Dermis lymphatic vessel endothelial cell (primary cell): ENCODE data around the gene ENO4. TPM values are rescaled to one million over a fixed set of nuclear protein-coding genes. Genes with fewer than 3 reads are reported as not detected.

Experiments
- total RNA-seq: library from RNA; depleted of rRNA; stranded (reverse); fragments of >200 nt; gene quantifications from 2 replicates; pipeline ENCODE4 v1.2.1, GENCODE V29; 2014

Gene ENO4, protein sequence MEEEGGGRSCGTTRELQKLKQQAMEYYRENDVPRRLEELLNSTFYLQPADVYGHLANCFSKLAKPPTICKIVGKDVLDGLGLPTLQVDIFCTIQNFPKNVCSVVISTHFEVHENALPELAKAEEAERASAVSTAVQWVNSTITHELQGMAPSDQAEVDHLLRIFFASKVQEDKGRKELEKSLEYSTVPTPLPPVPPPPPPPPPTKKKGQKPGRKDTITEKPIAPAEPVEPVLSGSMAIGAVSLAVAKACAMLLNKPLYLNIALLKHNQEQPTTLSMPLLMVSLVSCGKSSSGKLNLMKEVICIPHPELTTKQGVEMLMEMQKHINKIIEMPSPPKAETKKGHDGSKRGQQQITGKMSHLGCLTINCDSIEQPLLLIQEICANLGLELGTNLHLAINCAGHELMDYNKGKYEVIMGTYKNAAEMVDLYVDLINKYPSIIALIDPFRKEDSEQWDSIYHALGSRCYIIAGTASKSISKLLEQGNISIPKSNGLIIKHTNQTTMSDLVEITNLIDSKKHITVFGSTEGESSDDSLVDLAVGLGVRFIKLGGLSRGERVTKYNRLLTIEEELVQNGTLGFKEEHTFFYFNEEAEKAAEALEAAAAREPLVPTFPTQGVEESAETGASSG
- total RNA-seq = under 0.01 TPM in 1 of 2 replicates, not detected in the other

DNA sequence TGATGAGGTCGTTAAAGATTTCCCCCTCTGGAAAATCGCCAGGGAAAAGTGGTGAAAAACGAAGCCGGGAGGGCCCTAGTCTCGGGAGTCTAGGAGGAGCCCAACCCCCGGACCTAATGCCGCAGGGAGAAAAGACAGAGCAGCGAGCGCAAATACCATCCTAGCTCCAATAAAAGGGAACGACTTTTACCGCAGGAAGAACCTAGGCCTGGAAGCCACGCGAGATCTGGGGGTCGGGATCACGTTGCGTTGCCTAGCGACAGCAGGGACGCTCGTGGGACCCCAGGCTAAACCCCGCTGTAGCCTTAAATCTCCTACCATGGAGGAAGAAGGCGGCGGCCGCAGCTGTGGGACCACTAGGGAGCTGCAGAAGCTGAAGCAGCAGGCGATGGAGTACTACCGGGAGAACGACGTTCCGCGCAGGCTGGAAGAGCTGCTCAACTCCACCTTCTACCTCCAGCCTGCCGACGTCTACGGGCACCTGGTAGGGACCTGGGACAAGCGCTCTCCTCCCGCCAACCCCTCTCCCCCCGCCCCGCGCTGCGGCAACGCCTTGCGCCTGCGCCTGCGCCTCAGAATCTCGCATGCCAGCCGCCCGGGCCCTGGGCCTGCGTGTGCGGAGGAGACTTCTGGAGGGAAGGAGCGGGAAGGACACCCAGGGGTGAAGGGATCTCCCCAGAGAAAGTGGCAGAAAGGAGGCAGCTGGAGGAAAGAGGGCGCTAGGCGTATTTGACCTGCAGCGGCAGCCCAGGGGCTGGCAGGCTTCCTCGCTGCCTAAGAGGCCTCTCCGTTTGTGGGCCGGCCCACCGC lies at the start of gene ENO4:
Gene ENO4, plus strand, starts transcription at position 252 of the 810 bp plus-strand sequence. Its CDS starts 68 bp downstream, at position 320.

Other genes starting within 250 kb of the ENO4 start
- gene PNLIPRP2, start 228.5 kb upstream of the ENO4 start, total RNA-seq = not detected in 2 replicates
- 0.52 and 1.3 TPM in 2 replicates for gene HSPA12A, start 106.9 kb upstream of the ENO4 start, total RNA-seq
- 0.65 and 2.1 TPM in 2 replicates for gene SHTN1, start 155.7 kb downstream of the ENO4 start, total RNA-seq